HEK293 (cell line): Measurements from ENCODE around the gene CD207.

Experiments
- BCL6B ChIP-seq: fragments of 450-650 bp; formaldehyde crosslinking; IDR thresholded peaks from 2 replicates; pipeline ENCODE4 v1.5.1; 2017; ENCODE audit warnings: missing biosample characterization, missing genetic modification characterization
- EGR2 ChIP-seq: fragments of 450-650 bp; formaldehyde crosslinking; IDR thresholded peaks from 2 replicates; pipeline ENCODE4 v1.5.1; 2016; ENCODE audit warnings: low read depth, missing biosample characterization, missing genetic modification characterization
- GLI2 ChIP-seq: fragments of 450-650 bp; formaldehyde crosslinking; IDR thresholded peaks from 2 replicates; pipeline ENCODE4; 2017; ENCODE audit warnings: missing biosample characterization, missing genetic modification characterization, low read depth, borderline replicate concordance
- INSM2 ChIP-seq: fragments of 450-650 bp; formaldehyde crosslinking; IDR thresholded peaks from 2 replicates; pipeline ENCODE4 v1.5.1; 2016; ENCODE audit warnings: missing biosample characterization, missing genetic modification characterization
- MEIS1 ChIP-seq: sonication (generic); formaldehyde crosslinking; IDR thresholded peaks from 2 replicates; pipeline ENCODE4 v1.8.1; 2022; ENCODE audit warnings: missing genetic modification reagents, mild to moderate bottlenecking, borderline replicate concordance
- MZF1 ChIP-seq: fragments of 450-650 bp; formaldehyde crosslinking; IDR thresholded peaks from 2 replicates; pipeline ENCODE4 v1.5.1; 2017; ENCODE audit warnings: missing biosample characterization, missing genetic modification characterization, borderline replicate concordance
- OVOL3 ChIP-seq: fragments of 450-650 bp; formaldehyde crosslinking; IDR thresholded peaks from 2 replicates; pipeline ENCODE4 v1.5.1; 2016; ENCODE audit warnings: missing biosample characterization, missing genetic modification characterization
- SCRT2 ChIP-seq: fragments of 450-650 bp; formaldehyde crosslinking; IDR thresholded peaks from 2 replicates; pipeline ENCODE4 v1.5.1; 2016; ENCODE audit warnings: missing biosample characterization, missing genetic modification characterization
- TCF7L2 ChIP-seq: IDR thresholded peaks from 2 replicates; pipeline ENCODE4 v1.6.1; 2011; ENCODE audit warnings: low read depth, mild to moderate bottlenecking, inconsistent platforms, low read length, moderate library complexity, borderline replicate concordance
- YY2 ChIP-seq: fragments of 450-650 bp; formaldehyde crosslinking; IDR thresholded peaks from 2 replicates; pipeline ENCODE4 v1.5.1; 2016; ENCODE audit warnings: missing biosample characterization, missing genetic modification characterization
- ZBTB17 ChIP-seq: fragments of 450-650 bp; formaldehyde crosslinking; IDR thresholded peaks from 2 replicates; pipeline ENCODE4 v1.5.1; 2016; ENCODE audit warnings: missing biosample characterization, missing genetic modification characterization
- ZFP3 ChIP-seq: fragments of 450-650 bp; formaldehyde crosslinking; IDR thresholded peaks from 2 replicates; pipeline ENCODE4 v1.5.1; 2016; ENCODE audit warnings: low read depth, missing biosample characterization, missing genetic modification characterization
- ZNF146 ChIP-seq: fragments of 450-650 bp; formaldehyde crosslinking; IDR thresholded peaks from 2 replicates; pipeline ENCODE4 v1.5.1; 2016; ENCODE audit warnings: missing biosample characterization, missing genetic modification characterization
- ZNF148 ChIP-seq: fragments of 450-650 bp; formaldehyde crosslinking; IDR thresholded peaks from 2 replicates; pipeline ENCODE4 v1.5.0; 2017; ENCODE audit warnings: missing biosample characterization, missing genetic modification characterization, borderline replicate concordance
- ZNF169 ChIP-seq: fragments of 450-650 bp; formaldehyde crosslinking; IDR thresholded peaks from 2 replicates; pipeline ENCODE4 v1.5.1; 2016; ENCODE audit warnings: missing biosample characterization, missing genetic modification characterization
- ZNF184 ChIP-seq: fragments of 450-650 bp; IDR thresholded peaks from 2 replicates; pipeline ENCODE4 v1.5.1; 2018; ENCODE audit warnings: missing biosample characterization, mild to moderate bottlenecking, missing genetic modification characterization
- ZNF214 ChIP-seq: fragments of 450-650 bp; formaldehyde crosslinking; IDR thresholded peaks from 2 replicates; pipeline ENCODE4 v1.5.1; 2017; ENCODE audit warnings: missing biosample characterization, mild to moderate bottlenecking, missing genetic modification characterization, borderline replicate concordance
- ZNF223 ChIP-seq: fragments of 450-650 bp; formaldehyde crosslinking; IDR thresholded peaks from 2 replicates; pipeline ENCODE4 v1.5.1; 2016; ENCODE audit warnings: missing biosample characterization, missing genetic modification characterization
- ZNF23 ChIP-seq: fragments of 450-650 bp; formaldehyde crosslinking; IDR thresholded peaks from 2 replicates; pipeline ENCODE4 v1.5.1; 2016; ENCODE audit warnings: missing biosample characterization, missing genetic modification characterization, borderline replicate concordance
- ZNF239 ChIP-seq: fragments of 450-650 bp; formaldehyde crosslinking; IDR thresholded peaks from 2 replicates; pipeline ENCODE4 v1.5.1; 2016; ENCODE audit warnings: missing biosample characterization, missing genetic modification characterization
- ZNF335 ChIP-seq: fragments of 450-650 bp; formaldehyde crosslinking; conservative IDR thresholded peaks from 2 replicates; pipeline ENCODE4 v1.5.1; 2016; ENCODE audit warnings: missing biosample characterization, missing genetic modification characterization
- ZNF350 ChIP-seq: fragments of 450-650 bp; formaldehyde crosslinking; IDR thresholded peaks from 2 replicates; pipeline ENCODE4 v1.5.0; 2017; ENCODE audit warnings: missing biosample characterization, mild to moderate bottlenecking, missing genetic modification characterization
- ZNF488 ChIP-seq: fragments of 450-650 bp; formaldehyde crosslinking; IDR thresholded peaks from 2 replicates; pipeline ENCODE4 v1.5.1; 2016; ENCODE audit warnings: missing biosample characterization, missing genetic modification characterization
- ZNF514 ChIP-seq: fragments of 450-650 bp; formaldehyde crosslinking; IDR thresholded peaks from 2 replicates; pipeline ENCODE4 v1.5.1; 2016; ENCODE audit warnings: missing biosample characterization, missing genetic modification characterization
- ZNF600 ChIP-seq: fragments of 450-650 bp; formaldehyde crosslinking; IDR thresholded peaks from 2 replicates; pipeline ENCODE4 v1.5.1; 2016; ENCODE audit warnings: missing biosample characterization, missing genetic modification characterization
- ZNF624 ChIP-seq: fragments of 450-650 bp; formaldehyde crosslinking; IDR thresholded peaks from 2 replicates; pipeline ENCODE4 v1.5.1; 2017; ENCODE audit warnings: missing biosample characterization, missing genetic modification characterization
- ZNF639 ChIP-seq: fragments of 450-650 bp; formaldehyde crosslinking; IDR thresholded peaks from 2 replicates; pipeline ENCODE4 v1.5.1; 2016; ENCODE audit warnings: missing biosample characterization, missing genetic modification characterization
- ZNF704 ChIP-seq: fragments of 450-650 bp; formaldehyde crosslinking; IDR thresholded peaks from 2 replicates; pipeline ENCODE4 v1.5.1; 2016; ENCODE audit warnings: missing biosample characterization, missing genetic modification characterization
- ZNF776 ChIP-seq: fragments of 450-650 bp; formaldehyde crosslinking; IDR thresholded peaks from 2 replicates; pipeline ENCODE4 v1.5.0; 2017; ENCODE audit warnings: missing biosample characterization, missing genetic modification characterization, borderline replicate concordance
- ZNF777 ChIP-seq: fragments of 450-650 bp; formaldehyde crosslinking; IDR thresholded peaks from 2 replicates; pipeline ENCODE4 v1.5.1; 2017; ENCODE audit warnings: missing biosample characterization, missing genetic modification characterization, borderline replicate concordance
- ZNF785 ChIP-seq: fragments of 450-650 bp; formaldehyde crosslinking; IDR thresholded peaks from 2 replicates; pipeline ENCODE4 v1.5.1; 2016; ENCODE audit warnings: missing biosample characterization, missing genetic modification characterization
- ZNF830 ChIP-seq: fragments of 450-650 bp; IDR thresholded peaks from 2 replicates; pipeline ENCODE4 v1.5.0; 2018; ENCODE audit warnings: missing biosample characterization, missing genetic modification characterization, low read depth, mild to moderate bottlenecking, moderate library complexity

Gene CD207

GRCh38 chr2:70871398-70872211 lies 36.0 kb upstream of the CD207 start (continued):
- TF ChIP-seq YY2 (tag by site-specific recombination) (no peak), GLI2 (tag by site-specific recombination) (no peak), ZNF239 (tag by site-specific recombination) (no peak), ZNF514 (tag by site-specific recombination) (no peak), ZNF624 (tag by site-specific recombination) (no peak), ZNF335 (tag by site-specific recombination) (no peak), ZNF600 (peak; percentile 56; the same call in 1 of the 2 replicates), ZNF146 (no peak), ZNF184 (tag by site-specific recombination) (no peak), MEIS1 (CRISPR knock-in tag) (no peak), OVOL3 (no peak), BCL6B (no peak), MZF1 (tag by site-specific recombination) (no peak), INSM2 (no peak), SCRT2 (tag by site-specific recombination) (no peak), ZNF785 (tag by site-specific recombination) (no peak), EGR2 (tag by site-specific recombination) (no peak), ZNF776 (tag by site-specific recombination) (no peak), ZNF350 (tag by site-specific recombination) (no peak), TCF7L2 (no peak), ZNF148 (tag by site-specific recombination) (no peak), ZNF214 (tag by site-specific recombination) (no peak), ZNF704 (tag by site-specific recombination) (no peak), ZBTB17 (tag by site-specific recombination) (peak; percentile 28), ZNF169 (tag by site-specific recombination) (no peak), ZNF639 (tag by site-specific recombination) (no peak), ZNF777 (tag by site-specific recombination) (no peak), ZNF223 (tag by site-specific recombination) (no peak), ZFP3 (no peak), ZNF488 (tag by site-specific recombination) (no peak), ZNF830 (tag by site-specific recombination) (no peak), ZNF23 (tag by site-specific recombination) (no peak)
